ENCODE measurements around the gene ACOT8. TPM values are rescaled to one million over a fixed set of nuclear protein-coding genes. Genes with fewer than 3 reads are reported as not detected.

Gene ACOT8
- polyA plus RNA-seq, 3 donors, result 40.9 to 52.4 (median 44.6) TPM

GRCh38 chr20:45850238-45850637 is 7.0 kb downstream of the ACOT8 start:
- Mint-ChIP-seq H3K4me1 (peaks cover 5% of the 10 kb centered on the region), H3K4me3 (no peak overlapping the region), H3K9me3 (no peaks in the 10 kb centered on the region), H3K36me3 (peaks cover 61 to 96% of the 10 kb centered on the region in 2 donors), H3K27me3 (ENCODE audit: low read depth in 3 of 3) (peaks cover 0 to 2% (median 1%) of the 10 kb centered on the region in 3 donors), H3K27ac (peak overlapping the region in 2 of 7 donors; percentile 46 to 75)
- Histone ChIP-seq H3K36me3 (replicated peaks in 1 of 2; ENCODE audit: control insufficient read depth in 1 of 2, insufficient read depth in 2 of 2, low read length in 2 of 2) (peaks cover 67 to 90% of the 10 kb centered on the region in 2 donors), H3K4me1 (ENCODE audit: control insufficient read depth in 1 of 2, insufficient read depth in 2 of 2, low read length in 2 of 2) (no peaks in the 10 kb centered on the region), H3K79me2 (ENCODE audit: insufficient read depth, low read length) (peaks cover 27% of the 10 kb centered on the region), H3K27me3 (ENCODE audit: control insufficient read depth in 2 of 2, insufficient read depth in 2 of 2, low read length in 2 of 2) (no peaks in the 10 kb centered on the region), H3K4me3 (replicated peaks in 1 of 3; ENCODE audit: low read depth in 2 of 3, low read length in 3 of 3) (no peak overlapping the region), H4K20me1 (ENCODE audit: insufficient read depth, low read length) (peaks cover 26% of the 10 kb centered on the region), H3K9ac (ENCODE audit: insufficient read depth, low read length, poor library complexity, severe bottlenecking) (no peak overlapping the region), H3K27ac (ENCODE audit: low read depth in 1 of 2, low read length in 2 of 2) (no peak overlapping the region), H3K4me2 (replicated peaks; ENCODE audit: extremely low read depth, low read length, poor library complexity, severe bottlenecking) (no peak overlapping the region), H2AFZ (ENCODE audit: insufficient read depth, low read depth, low read length, poor library complexity, severe bottlenecking) (no peak overlapping the region), H3K9me3 (replicated peaks in 1 of 2; ENCODE audit: control insufficient read depth in 1 of 2, insufficient read depth in 1 of 2, low read length in 2 of 2) (no peaks in the 10 kb centered on the region)
- TF ChIP-seq, protein P1, sequence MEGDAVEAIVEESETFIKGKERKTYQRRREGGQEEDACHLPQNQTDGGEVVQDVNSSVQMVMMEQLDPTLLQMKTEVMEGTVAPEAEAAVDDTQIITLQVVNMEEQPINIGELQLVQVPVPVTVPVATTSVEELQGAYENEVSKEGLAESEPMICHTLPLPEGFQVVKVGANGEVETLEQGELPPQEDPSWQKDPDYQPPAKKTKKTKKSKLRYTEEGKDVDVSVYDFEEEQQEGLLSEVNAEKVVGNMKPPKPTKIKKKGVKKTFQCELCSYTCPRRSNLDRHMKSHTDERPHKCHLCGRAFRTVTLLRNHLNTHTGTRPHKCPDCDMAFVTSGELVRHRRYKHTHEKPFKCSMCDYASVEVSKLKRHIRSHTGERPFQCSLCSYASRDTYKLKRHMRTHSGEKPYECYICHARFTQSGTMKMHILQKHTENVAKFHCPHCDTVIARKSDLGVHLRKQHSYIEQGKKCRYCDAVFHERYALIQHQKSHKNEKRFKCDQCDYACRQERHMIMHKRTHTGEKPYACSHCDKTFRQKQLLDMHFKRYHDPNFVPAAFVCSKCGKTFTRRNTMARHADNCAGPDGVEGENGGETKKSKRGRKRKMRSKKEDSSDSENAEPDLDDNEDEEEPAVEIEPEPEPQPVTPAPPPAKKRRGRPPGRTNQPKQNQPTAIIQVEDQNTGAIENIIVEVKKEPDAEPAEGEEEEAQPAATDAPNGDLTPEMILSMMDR (IDR thresholded peaks at IDR 0.05), result no peak
- 100% methylated on average over 2 of the region's 2 CpGs for WGBS (ENCODE audit: insufficient coverage)
- no peak for DNase-seq
- intact Hi-C loops (cut with micrococcal nuclease), result no loop called here

DNA sequence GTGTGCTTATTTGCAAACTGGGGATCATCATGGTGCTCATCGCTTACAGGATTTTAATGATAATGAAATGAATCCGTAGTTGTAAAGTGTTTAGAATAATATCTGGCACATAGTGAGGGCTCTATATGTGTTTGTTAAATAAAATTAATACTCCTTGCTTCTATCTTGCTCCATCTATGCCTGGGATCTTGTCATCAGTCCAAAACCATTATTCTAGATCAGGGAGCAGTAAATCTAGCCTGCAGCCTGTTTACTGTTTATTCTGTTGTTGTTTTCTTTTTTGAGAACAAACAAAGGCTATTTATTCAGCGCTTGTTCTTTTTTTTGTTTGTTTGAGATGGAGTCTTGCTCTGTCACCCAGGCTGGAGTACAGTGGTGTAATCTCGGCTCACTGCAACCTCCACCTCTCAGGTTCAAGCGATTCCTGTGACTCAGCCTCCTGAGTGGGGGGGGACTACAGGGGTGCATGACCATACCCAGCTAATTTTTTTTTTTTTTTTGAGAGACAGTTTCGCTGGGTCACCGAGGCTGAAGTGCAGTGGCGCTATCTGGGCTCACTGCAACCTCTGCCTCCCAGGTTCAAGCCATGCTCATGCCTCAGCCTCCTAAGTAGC is 8.1 kb downstream of the ACOT8 start:
- H3K4me3 ChIP-seq (replicated peaks in 1 of 3; ENCODE audit: low read depth in 2 of 3, low read length in 3 of 3), result no peak overlapping the region
- no peak overlapping the region for H3K27ac Mint-ChIP-seq
- H3K9me3 Mint-ChIP-seq, result no peaks in the 10 kb centered on the region
- peaks cover 26% of the 10 kb centered on the region for H4K20me1 ChIP-seq (ENCODE audit: insufficient read depth, low read length)
- H3K9ac ChIP-seq (ENCODE audit: insufficient read depth, low read length, poor library complexity, severe bottlenecking), result no peak overlapping the region
- no peak overlapping the region for H2AFZ ChIP-seq (ENCODE audit: insufficient read depth, low read depth, low read length, poor library complexity, severe bottlenecking)
- H3K27me3 ChIP-seq (ENCODE audit: control insufficient read depth in 2 of 2, insufficient read depth in 2 of 2, low read length in 2 of 2), result no peaks in the 10 kb centered on the region
- intact Hi-C loops (cut with micrococcal nuclease), result no loop called here
- no peak overlapping the region for H3K4me2 ChIP-seq (replicated peaks; ENCODE audit: extremely low read depth, low read length, poor library complexity, severe bottlenecking)
- no peaks in the 10 kb centered on the region for H3K4me1 ChIP-seq (ENCODE audit: control insufficient read depth in 1 of 2, insufficient read depth in 2 of 2, low read length in 2 of 2)
- no peaks in the 10 kb centered on the region for H3K9me3 ChIP-seq (replicated peaks in 1 of 2; ENCODE audit: control insufficient read depth in 1 of 2, insufficient read depth in 1 of 2, low read length in 2 of 2)
- peaks cover 18% of the 10 kb centered on the region for H3K79me2 ChIP-seq (ENCODE audit: insufficient read depth, low read length)
- H3K4me3 Mint-ChIP-seq, result no peak overlapping the region
- TF ChIP-seq, protein P1 (IDR thresholded peaks at IDR 0.05), result no peak
- WGBS (ENCODE audit: insufficient coverage), result 100% methylated on average over 3 of the region's 8 CpGs
- no peak overlapping the region for H3K27ac ChIP-seq (ENCODE audit: low read depth in 1 of 2, low read length in 2 of 2)
- peaks cover 74 to 94% of the 10 kb centered on the region in 2 donors for H3K36me3 ChIP-seq (replicated peaks in 1 of 2; ENCODE audit: control insufficient read depth in 1 of 2, insufficient read depth in 2 of 2, low read length in 2 of 2)
- peaks cover 0 to 2% (median 0%) of the 10 kb centered on the region in 3 donors for H3K27me3 Mint-ChIP-seq (ENCODE audit: low read depth in 3 of 3)
- H3K4me1 Mint-ChIP-seq, result no peaks in the 10 kb centered on the region
- H3K36me3 Mint-ChIP-seq, result peaks cover 59 to 96% of the 10 kb centered on the region in 2 donors
- DNase-seq, result no peak

All from CD14-positive monocyte (primary cell).